HT-29 (cell line): Measurements from ENCODE around the gene CDYL. TPM values are rescaled to one million over a fixed set of nuclear protein-coding genes. Genes with fewer than 3 reads are reported as not detected.

Source experiments
- DNase-seq: peaks from one replicate; pipeline ENCODE4 v3.0.0-alpha.2; 2015; ENCODE audit warnings: low spot score
- total RNA-seq: library from RNA; depleted of rRNA; stranded (reverse); fragments of >200 nt; shearing (Covaris generic); gene quantifications from 2 replicates; pipeline ENCODE4 v1.2.3, GENCODE V29; 2014

CDYL gene
- total RNA-seq, 1 experiment from 2014 or later: 33.1 TPM

DNA sequence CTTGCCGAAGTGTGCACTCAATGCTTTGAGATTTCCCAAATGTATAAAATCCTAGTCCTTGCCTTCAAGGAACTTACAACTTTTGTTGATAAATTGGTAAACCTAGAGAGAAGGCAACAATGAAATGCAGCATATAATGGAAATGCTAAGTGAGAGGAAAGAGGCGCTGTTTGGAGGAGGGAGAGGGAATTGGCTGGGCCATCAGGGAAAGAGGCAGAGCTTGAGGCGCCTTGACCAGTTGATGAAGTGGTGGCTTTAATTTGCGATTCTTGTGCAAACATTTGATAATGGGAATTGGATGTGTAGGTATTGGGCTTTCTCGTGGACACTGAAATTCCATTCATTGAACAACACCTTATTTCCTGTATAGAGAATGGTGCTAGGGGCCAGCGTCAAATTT lies 1.9 kb upstream of the CDYL start:
- no peak for DNase-seq

DNA sequence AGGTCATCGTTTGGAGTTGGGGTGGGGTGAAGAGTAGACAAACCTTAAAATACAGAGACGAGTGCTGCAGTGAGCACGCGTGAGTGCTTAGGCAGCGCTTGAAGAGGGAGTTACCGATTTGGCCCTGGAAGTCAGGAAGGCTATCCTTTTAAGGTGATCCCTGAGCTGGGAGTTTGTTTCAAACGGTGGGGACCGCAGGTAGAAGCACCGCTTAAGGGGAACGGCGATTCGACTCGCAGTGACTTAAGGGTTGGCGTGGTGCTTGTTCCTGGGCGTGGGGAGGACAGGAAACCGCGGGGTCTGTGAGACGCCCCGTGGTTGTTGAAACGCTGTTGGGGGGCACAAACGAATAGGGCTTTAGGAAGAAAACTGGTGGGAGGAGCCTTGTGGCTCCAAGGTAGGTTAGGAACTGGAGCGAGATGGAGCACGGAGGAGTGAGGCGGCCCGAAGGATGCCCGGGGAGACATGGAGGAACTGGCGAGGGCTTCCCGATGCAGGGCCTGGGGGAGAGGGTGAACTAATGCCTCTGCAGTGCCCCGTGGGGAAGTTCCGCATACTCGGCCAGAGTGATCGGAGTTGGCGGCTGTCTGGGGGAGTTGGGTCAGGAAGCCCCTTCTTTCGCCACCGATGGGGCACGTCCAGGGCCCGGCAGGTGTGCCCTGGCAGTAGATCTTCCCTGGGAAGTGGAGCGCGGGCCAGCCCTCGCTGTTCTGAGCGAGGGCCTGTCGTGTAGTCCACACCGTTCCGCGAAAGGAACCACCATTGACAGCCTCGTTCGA lies 1.3 kb upstream of the CDYL start:
- no peak for DNase-seq

DNA sequence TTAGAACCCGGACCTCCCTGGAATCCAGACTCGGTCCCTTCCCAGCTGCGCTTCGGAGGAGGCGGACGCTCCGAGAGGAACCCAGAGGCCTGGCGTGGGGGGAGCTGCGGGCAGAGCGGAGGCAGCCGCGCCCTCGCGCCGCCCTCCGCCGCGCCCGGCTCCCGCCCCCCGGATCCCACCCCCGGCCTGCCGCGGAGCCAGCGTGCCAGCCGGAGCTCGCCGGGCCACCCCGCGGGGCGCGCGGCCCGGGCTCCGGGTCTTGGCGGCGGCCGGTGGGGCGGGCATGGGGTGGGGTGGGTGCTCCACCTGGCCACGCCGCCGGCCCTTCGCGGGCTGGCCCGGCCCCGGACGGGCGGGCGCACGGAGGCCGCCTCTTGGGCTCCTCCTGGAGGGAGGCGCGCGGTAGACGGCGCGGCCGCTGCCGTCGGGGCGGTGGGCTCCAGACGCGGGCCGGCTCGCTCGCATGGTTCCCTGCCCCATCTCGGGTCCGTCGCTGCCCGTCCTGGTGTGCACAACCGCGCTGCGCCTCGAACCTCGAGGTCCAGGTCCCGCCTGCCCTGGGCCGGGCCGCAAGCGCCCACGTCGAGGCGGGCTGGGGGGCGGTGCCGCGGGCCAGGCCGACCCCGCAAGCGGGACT lies 592 bp upstream of the CDYL start:
- DNase-seq: peak; percentile 71

DNA sequence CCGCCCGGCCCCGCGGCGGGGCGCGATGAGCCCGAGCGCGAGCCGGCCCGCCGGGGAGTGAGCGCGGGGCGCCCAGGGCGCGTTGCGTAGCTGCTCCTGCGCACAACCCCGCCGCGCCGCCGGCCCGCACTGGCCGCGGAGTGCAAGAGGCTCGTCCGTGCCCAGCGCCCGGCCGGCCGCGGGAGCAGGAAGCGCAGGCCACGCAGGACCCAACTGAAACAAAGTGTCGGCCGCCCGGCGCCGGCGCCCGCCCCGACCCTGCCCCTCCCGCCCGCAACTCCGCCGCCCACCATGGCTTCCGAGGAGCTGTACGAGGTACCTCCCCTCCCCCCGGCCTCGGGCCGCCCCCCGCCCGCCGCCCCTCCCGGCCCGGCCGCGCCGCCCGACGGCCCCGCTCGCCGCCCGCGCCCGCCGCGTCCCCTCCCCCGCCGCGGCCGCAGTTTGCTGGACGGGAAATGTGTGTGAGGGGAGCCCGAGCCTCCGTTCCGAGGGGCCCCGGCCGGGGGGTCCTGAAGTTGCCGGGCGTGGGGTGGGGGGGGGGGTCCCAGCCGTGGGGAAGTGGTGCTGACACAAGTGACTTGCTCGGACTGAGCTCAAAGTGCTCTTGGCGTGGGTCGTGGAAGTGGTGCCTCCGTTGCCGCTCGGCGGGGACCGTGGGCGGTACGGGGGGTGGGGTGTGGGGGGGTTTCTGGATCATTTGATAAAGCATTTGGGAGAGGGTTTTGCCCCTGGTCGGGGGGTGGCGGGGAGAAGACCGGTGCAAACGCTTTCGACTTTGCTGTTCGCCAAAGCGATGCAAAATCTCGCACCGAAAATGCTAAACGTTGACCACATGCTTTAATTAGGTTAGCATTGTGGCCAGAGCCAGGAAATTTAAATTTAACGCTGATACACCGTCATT lies 539 bp downstream of the CDYL start:
- DNase-seq: peak; percentile 45

DNA sequence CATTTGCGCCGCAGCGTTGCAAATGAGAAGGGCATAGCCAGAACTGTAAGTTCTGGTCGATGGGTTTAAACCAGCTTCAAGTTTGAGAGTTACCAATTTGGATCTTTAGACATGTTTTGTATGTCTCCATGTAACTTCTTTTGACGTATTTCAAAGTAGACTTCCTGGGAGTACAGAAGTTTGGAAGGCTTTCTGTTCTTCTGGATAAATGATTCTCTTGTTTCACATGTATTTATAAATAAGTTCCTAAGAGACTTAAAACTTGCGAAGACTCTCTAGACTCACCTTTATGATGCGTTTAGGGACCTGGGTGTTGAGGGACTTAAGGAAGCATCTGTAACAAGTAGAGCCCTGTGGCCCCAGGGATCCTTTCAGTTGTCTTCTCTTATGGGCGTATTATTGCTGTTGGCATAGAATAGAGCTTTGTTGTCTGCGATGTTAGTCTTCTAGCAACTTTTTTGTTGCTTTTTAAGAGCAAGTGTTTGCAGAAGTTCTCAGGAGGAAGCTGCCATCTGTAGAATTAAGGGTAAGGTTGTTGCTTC lies 1.3 kb downstream of the CDYL start:
- peak; percentile 64 for DNase-seq

DNA sequence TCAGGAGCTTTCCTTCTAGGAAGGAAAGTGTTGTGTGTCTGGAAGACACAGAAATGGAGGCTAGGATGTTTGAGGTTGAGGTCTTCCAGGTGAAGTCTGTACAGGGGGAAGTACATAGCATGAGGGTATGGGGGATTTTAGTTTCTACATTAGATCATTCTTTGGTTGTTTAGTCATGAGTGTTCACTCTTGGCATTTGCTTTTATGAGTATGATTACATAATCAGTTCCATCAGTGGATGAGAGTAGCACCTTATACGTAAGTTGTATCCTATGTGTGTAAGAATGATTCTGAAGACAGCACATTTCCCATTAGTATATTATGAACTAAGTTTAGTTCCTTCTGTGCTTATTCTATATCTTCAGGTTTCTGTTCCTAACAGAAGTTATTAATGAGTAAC lies 1.9 kb downstream of the CDYL start:
- no peak for DNase-seq

DNA sequence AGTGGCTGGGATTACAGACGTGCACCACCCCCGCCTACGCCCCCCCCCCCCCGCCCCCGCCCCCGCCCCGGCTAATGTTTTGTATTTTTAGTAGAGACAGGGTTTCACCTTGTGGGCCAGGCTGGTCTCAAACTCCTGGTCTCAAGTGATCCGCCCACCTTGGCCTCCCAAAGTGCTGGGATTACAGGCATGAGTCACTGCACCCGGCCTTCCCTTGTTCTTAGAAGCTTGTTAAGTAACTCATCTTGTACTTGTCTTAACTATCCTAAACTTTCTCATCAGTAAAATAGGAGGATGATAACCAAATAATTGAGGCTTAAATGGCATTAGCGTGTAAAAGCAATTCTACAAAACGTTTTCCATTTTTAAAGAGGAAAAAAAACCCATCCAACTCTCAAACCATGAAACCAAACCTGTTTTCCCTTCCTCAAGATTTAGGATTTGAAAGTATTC lies 4.2 kb downstream of the CDYL start:
- no peak for DNase-seq

DNA sequence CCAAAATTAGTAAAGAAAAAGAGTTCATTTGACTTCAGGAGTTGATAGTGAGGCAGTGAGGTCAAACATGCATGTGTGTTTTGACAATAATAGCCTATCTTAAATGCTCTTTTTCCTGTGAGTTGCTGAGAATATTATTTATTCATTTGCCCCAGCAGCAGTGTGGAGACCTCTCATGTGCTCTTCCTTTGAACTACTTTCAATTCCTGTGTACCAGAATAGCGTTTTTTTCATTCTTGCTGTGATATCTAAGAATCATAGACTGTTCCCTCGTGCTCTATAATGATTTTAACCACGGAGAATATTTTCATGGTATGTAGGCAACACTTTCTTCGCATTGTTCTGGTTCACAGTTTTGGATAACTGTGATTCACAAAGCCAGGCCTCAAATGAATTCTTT lies 5.2 kb downstream of the CDYL start:
- DNase-seq: no peak

DNA sequence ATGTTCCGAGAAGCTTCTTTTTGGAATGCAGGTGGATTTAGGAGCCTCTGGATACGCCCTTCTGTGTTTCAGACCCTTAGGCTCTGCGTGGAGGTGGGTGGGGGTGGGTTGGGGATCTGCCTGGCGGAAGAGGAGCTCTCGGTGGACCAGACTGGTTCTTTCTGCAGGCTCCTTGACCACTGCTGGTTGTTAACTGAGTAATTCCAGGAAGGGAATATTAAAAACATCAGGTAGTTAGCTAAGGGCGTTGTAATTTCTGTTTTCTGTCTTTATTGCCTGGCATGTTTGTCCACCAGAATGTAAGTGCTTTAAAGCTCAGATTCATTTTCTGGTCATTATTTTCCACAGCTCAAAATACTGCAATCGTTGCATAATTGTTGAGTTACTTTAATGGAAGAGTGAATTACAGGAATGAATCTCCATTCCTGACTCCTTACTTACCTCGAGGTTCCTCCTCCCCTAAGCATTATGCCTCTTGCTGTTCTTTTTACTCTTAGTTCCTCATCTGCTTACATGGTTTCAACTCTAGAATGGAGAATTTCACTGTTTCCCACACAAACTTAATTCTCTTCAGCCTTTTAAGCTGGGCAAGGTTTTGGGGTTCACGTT lies 5.9 kb downstream of the CDYL start:
- DNase-seq: no peak

DNA sequence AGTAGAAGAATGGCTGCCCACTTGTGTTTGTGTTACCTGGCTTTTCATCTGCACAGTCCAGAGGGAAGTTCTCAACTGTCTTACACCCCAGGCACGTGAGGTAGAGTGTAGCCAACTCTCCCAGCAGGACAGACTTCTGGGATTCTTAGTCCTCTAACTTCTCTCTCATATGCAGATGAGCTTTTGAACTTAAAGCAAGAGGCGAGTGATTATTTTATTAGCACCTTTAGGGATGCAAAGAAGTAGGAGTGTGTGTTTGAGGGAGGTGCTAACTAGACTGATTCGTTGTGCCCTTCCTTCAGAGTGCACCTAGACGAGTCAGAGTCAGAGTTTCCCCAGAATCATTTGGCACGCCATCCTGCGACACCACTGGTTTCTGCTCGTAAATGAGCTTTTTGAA lies 10.8 kb downstream of the CDYL start:
- DNase-seq: no peak

DNA sequence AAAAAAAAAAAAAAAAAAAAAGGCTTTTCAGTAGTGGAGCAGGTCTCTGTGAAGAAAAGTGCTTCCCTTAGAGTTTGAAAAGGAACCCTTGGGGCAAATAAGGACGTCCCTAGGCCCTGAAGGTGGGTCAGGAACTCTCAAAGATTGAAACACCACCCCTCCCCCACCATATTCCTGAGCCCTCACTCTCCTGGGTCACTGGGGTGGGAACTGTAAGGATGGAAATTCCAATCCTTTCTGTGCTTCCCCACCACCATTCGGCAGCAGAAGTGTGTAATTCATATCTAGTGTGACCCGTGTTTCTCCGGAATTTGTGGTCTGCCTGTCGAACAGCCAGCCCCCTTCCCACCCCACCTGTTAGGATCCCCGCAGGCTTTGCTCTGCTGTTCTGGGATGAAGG lies 12.3 kb downstream of the CDYL start:
- no peak for DNase-seq

DNA sequence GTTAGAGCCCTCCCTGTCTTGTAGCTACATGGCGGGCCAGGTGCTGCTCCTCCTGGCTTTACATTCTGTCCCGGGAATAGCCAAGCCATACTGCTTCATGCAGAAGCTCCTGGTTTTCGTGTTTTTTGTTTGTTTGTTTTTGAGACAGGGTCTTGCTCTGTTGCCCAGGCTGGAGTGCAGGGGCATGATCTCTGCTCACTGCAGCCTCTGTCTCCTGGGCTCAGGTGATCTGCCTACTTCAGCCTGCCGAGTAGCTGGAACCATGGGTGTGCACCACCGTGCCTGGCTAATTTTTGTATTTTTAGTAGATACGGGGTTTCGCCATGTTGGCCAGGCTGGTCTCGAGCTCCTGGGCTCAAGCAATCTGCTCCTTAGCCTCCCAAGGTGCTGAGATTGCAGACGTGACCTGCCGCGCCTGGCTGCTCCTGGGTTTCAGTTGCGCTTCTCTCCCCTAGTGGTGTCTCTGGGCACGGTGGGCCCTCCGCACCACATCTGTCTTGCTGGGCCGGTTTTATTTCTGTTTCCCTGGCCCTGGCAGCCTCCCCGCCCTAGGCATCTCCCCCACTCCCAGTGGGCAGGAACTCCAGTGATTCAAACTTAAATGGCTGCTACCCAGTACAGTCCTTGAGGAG lies 12.9 kb downstream of the CDYL start:
- no peak for DNase-seq

DNA sequence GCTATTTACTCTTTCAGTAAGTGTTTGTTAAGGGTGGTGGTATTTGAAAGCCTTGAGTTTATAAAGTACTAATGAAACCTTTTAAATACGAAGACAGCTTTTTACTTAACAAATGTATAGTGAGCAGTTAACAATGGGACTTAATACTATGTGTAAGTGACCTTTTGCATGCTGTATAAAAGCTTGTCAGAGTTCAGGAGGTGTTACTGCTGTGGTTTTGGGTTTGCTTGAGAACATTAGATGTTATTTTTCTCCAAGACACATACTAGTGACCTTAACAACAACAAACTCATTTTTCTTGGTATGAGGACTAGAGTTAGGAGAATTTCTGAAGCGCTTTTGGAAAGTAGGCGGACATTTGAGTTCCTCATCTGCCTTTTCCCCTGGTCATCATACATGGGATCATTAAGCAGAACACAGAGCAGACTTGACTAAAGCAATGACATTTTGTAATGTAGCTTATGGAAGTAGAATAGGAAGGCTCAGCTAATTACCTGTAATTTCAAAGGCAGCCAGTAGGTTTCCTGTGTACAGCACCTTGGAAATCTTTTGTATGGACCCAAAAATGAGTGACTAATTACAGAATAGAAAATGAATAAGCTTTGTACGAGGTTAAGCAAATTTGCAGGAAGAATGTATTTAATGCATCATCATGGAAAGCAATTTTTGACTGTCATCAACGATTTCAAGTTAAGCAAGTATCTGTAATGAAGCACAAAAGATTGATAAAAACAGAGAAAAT lies 14.1 kb downstream of the CDYL start:
- no peak for DNase-seq

DNA sequence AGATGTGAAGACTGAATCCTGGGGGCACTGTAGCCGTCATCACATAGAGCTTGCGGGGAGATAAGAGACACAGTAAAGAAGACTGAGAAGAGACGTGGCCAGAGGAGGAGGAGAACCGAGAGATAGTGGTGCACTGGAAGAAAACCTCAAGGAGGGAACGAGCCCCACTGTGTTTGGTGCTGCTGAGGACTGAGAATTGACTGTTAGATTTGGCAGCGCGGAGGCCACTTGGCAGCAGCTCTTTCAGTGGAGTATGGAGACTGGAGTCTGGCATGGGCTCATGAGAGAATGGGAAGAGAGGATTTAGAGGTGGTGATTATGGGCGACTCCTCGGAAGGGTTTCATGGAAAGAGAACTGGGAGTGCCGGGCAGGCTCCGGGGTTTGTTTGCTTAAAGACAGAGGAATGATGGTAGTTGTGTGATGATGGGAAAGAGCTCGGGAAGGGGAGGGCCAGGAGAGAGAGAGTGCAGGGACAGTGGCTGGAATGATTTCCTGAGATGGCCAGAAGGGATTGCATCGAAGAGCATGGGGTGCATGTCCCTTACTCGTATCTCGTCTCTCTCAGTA lies 18.0 kb downstream of the CDYL start:
- no peak for DNase-seq

DNA sequence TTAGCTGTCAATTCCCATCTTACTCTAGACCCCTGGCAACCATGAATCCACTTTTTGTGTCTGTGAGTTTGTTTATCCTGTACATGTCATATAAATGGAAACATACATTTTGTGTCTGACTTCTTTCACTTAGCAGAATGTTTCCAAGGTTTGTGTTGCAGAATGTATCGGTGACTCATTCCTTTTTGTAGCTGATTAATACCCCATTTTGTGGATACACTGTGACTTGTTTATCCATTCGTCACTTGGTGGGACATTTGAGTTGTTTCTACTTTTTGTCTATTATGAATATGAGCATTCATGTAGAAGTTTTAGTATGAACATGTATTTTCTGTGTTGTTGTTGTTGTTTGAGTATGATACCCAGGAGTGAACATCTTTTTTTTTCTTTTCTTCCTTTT lies 21.4 kb downstream of the CDYL start:
- no peak for DNase-seq

DNA sequence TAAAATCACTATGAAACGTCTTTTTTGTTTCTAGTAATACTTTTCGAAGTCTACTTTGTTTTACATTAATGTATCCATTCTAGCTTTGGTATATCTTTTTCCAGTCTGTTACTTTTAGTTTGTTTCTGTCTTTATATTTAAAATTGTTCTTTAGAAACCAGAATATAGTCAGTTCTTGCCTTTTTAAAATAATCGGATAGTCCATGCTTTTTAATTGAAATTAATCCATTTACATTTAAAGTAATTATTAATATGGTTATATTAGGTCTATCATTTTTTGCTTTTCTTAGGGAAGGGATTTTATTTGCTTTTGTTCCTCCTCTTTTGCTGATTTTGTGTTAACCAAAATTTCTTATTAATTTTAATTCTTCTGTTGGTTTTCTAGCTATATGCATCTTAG lies 23.7 kb downstream of the CDYL start:
- DNase-seq: no peak

DNA sequence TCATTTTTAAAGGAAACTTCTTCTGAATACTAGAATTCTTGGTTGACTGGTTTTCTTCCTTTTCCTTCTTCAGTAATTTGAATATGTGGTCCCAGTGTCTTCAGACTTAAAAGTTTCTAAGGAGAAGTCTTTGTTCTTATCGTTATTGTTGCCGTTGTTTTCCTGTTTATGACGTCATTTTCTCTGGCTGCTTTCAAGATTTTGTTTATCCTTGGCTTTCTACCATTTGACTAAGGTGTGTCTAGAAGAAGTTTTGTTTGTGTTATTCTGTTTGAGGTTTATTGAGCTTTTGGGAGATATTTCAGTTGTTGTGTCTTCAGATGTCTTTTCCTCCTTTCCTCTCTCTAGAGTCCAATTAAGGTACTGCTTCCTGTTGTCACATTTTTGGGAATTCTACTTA lies 24.5 kb downstream of the CDYL start:
- DNase-seq: no peak

DNA sequence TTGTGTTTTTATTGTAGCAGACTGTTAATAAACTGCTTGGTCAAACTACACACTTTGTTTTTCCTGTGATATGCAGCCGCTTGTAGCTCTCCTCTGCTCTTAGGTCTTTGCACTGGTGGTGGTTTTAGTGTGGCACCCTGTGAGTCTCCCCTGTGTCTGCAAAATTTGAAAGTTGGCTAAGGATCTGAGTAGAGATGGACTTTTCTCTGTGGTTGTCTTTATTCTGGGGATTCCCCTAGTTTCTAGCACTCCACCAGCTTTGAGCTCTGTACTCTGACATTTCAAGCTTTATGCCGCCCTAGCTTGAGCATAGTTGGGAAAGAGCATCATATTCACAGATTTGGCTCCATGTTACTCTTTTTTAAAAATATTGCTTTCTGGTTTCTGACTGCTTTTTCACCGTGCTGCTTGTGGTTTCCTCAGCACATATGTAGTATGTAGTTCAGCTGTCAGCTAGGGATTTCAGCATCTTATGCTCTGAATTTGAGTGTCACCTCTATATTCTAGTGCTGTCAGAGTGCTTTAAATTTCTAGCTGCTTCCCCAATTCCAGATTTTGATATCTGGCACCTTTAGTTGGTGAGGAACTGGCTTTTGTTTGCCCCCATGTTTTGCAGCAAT lies 25.4 kb downstream of the CDYL start:
- no peak for DNase-seq

DNA sequence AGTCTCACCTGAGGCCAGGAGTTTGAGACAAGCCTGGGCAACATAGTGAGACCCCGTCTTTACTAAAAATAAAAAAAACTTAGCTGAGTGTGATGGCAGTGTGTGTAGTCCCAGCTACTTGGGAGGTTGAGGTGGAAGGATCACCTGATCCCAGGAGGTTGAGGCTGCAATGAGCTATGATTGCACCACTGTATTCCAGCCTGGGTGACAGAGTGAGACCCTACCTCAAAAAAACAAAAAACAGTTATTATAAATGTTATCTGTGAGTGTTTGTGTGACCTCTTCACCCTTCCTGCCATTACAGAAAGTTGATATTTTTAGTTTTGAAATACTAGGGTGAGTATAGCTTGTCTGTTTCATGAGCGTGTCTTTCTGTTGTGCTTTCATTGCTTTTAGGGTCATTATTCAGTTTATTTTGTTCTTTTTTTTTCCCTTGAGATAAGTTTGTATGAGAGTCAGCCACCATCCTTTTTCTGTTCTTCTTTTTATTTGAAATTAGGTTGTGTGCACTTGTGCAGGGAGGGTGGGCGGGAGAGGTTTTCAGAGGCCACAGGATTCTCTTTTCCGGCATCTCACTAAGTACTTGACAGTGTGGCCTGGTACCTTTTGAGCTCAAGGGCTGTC lies 26.2 kb downstream of the CDYL start:
- no peak for DNase-seq
